SK-N-SH (cell line): ENCODE results near the gene RADIL. TPM values are rescaled to one million over a fixed set of nuclear protein-coding genes. Genes with fewer than 3 reads are reported as not detected.

Experiments
- CTCF ChIA-PET: fragments of 300-600, 350-600 bp; formaldehyde crosslinking; extraction: SDS; loops from one replicate; lab custom pipeline; 2021; lab: Yijun Ruan, JAX
- POLR2A ChIA-PET: fragments of 350-600 bp; sonication (Branson Sonifier 250); formaldehyde crosslinking; extraction: SDS; loops from one replicate; lab custom pipeline; 2020; ENCODE audit warnings: antibody characterized with exemption, inconsistent platforms; lab: Yijun Ruan, JAX
- DNase-seq: peaks from one replicate; pipeline ENCODE4 v3.0.0; 2012
- H2AFZ ChIP-seq: fragments of 200-600 bp; sonication (generic); 2 replicates; pipeline ENCODE4 v1.8.1; 2016; ENCODE audit warnings: antibody characterized with exemption, mild to moderate bottlenecking, low read depth
- H3F3A ChIP-seq: fragments of 200-600 bp; sonication (generic); replicated peaks from 2 replicates; pipeline ENCODE3; 2016; ENCODE audit warnings: antibody characterized with exemption, mild to moderate bottlenecking; ENCODE audit not compliant: insufficient read depth
- H3K27ac ChIP-seq, 2 experiments: fragments of 200-500 bp in 1 of 2; fragments of 200-600 bp in 1 of 2; sonication (Bioruptor generic) in 1 of 2; sonication (generic), shearing (Covaris generic) in 1 of 2; 2 replicates each; pipeline versions ENCODE4 v1.5.1 to v1.6.1; 2014 to 2016; ENCODE audit warnings: low read depth in 2 of 2, inconsistent platforms in 1 of 2, low read length in 1 of 2, mild to moderate bottlenecking in 1 of 2, mixed read lengths in 1 of 2
- H3K27me3 ChIP-seq: fragments of 200-600 bp; sonication (generic), shearing (Covaris generic); 2 replicates; pipeline ENCODE4 v1.6.1; 2016; ENCODE audit warnings: mixed run types; ENCODE audit not compliant: insufficient read depth
- H3K36me3 ChIP-seq, 2 experiments: fragments of 200-500 bp in 1 of 2; fragments of 200-600 bp in 1 of 2; sonication (Bioruptor generic) in 1 of 2; sonication (generic) in 1 of 2; replicated peaks in 1 of 2; 2 replicates each; pipeline versions ENCODE3 to v1.5.1; 2014 to 2016; ENCODE audit warnings: low read length in 1 of 2, mild to moderate bottlenecking in 1 of 2; ENCODE audit not compliant: insufficient read depth in 2 of 2, control insufficient read depth in 1 of 2
- H3K4me1 ChIP-seq, 2 experiments: fragments of 200-500 bp in 1 of 2; fragments of 200-600 bp in 1 of 2; sonication (Bioruptor generic) in 1 of 2; sonication (generic), shearing (Covaris generic) in 1 of 2; 2 replicates each; pipeline versions ENCODE4 v1.5.1 to v1.6.1; 2014 to 2016; ENCODE audit warnings: low read depth in 1 of 2, low read length in 1 of 2, mixed run types in 1 of 2; ENCODE audit not compliant: insufficient read depth in 2 of 2, control insufficient read depth in 1 of 2
- H3K4me2 ChIP-seq: fragments of 200-600 bp; sonication (generic), shearing (Covaris generic); 2 replicates; pipeline ENCODE4 v1.6.1; 2017; ENCODE audit warnings: mixed run types
- H3K4me3 ChIP-seq, 2 experiments: fragments of 200-500 bp in 1 of 2; fragments of 200-600 bp in 1 of 2; sonication (Bioruptor generic) in 1 of 2; sonication (generic), shearing (Covaris generic) in 1 of 2; 2 replicates each; pipeline versions ENCODE4 v1.5.1 to v1.8.1; 2014 to 2016; ENCODE audit warnings: low read depth in 2 of 2, inconsistent platforms in 1 of 2, low read length in 1 of 2, mild to moderate bottlenecking in 1 of 2, mixed read lengths in 1 of 2, moderate library complexity in 1 of 2
- H3K79me2 ChIP-seq: fragments of 200-600 bp; sonication (generic); 2 replicates; pipeline ENCODE4 v1.8.1; 2017; ENCODE audit warnings: mild to moderate bottlenecking; ENCODE audit not compliant: insufficient read depth
- H3K9ac ChIP-seq: fragments of 200-600 bp; sonication (generic); 2 replicates; pipeline ENCODE4 v1.6.1; 2017; ENCODE audit warnings: mixed run types
- H3K9me2 ChIP-seq: fragments of 200-600 bp; sonication (generic); 2 replicates; pipeline ENCODE4 v1.6.1; 2017; ENCODE audit warnings: mixed run types
- H3K9me3 ChIP-seq: fragments of 200-600 bp; sonication (generic); 2 replicates; pipeline ENCODE4 v1.6.1; 2017; ENCODE audit warnings: mixed run types, mild to moderate bottlenecking, moderate library complexity
- H4K20me1 ChIP-seq: fragments of 200-600 bp; sonication (generic); 2 replicates; pipeline ENCODE4 v1.6.1; 2017; ENCODE audit warnings: mild to moderate bottlenecking, mixed run types; ENCODE audit not compliant: insufficient read depth
- ELF1 ChIP-seq: IDR thresholded peaks from 2 replicates; pipeline ENCODE4 v1.4.0; 2012
- EP300 ChIP-seq, 2 experiments: IDR thresholded peaks; 2 replicates each; pipeline versions ENCODE4 v1.4.0 to v1.6.1; 2012; ENCODE audit warnings: borderline replicate concordance in 1 of 2, low read depth in 1 of 2, low read length in 1 of 2
- EZH2phosphoT487 ChIP-seq: fragments of 200-600 bp; sonication (generic); IDR thresholded peaks from 2 replicates; pipeline ENCODE4 v1.6.1; 2017; ENCODE audit warnings: low read depth, mixed run types, mild to moderate bottlenecking, antibody characterized with exemption, moderate library complexity, borderline replicate concordance
- FOXJ3 ChIP-seq: sonication (generic); formaldehyde crosslinking; IDR thresholded peaks from 2 replicates; pipeline ENCODE4 v1.5.1; 2020; ENCODE audit warnings: mild to moderate bottlenecking, missing genetic modification reagents
- GABPA ChIP-seq: IDR thresholded peaks from 2 replicates; pipeline ENCODE4 v1.4.0; 2012; ENCODE audit warnings: low read depth, mild to moderate bottlenecking
- JUND ChIP-seq: IDR thresholded peaks from 2 replicates; pipeline ENCODE4 v1.4.0; 2012
- MXI1 ChIP-seq: IDR thresholded peaks from 2 replicates; pipeline ENCODE4 v1.6.1; 2012; ENCODE audit warnings: mild to moderate bottlenecking, low read depth, low read length, improper control_type of control experiment
- NRF1 ChIP-seq: IDR thresholded peaks from 2 replicates; pipeline ENCODE4 v1.6.1; 2012; ENCODE audit warnings: low read depth, mild to moderate bottlenecking, low read length
- POLR2AphosphoS5 ChIP-seq: IDR thresholded peaks from 2 replicates; pipeline ENCODE4 v1.6.1; 2012; ENCODE audit warnings: low read depth, low read length
- RCOR1 ChIP-seq: fragments of 150-350 bp; IDR thresholded peaks from 2 replicates; pipeline ENCODE4 v1.6.1; 2017; ENCODE audit warnings: antibody characterized with exemption, low read length
- RFX5 ChIP-seq: IDR thresholded peaks from 2 replicates; pipeline ENCODE4 v1.6.1; 2012; ENCODE audit warnings: mild to moderate bottlenecking, improper control_type of control experiment, low read length
- TEAD4 ChIP-seq: IDR thresholded peaks from 2 replicates; pipeline ENCODE4 v1.4.0; 2012; ENCODE audit warnings: mild to moderate bottlenecking, borderline replicate concordance; ENCODE audit not compliant: insufficient read depth
- WGBS: methylation state at CpG from one replicate; pipeline ENCODE4 v1.1.6; 2017; ENCODE audit warnings: low lambda C conversion rate; 5-methylcytosine and 5-hydroxymethylcytosine counted together
- polyA plus RNA-seq, 3 experiments: library from polyadenylated mRNA; depleted of rRNA; stranded (reverse); fragments of >200 nt; gene quantifications; 2 replicates each; pipeline ENCODE4 v1.2.3, GENCODE V29; 2012
- TF ChIP-seq, protein P1 (sequence below): fragments of 150-350 bp; IDR thresholded peaks from 2 replicates; pipeline ENCODE4 v1.6.1; 2016; ENCODE audit warnings: mild to moderate bottlenecking, low read depth, low read length
- TF ChIP-seq, protein P2 (sequence below): IDR thresholded peaks from 2 replicates; pipeline ENCODE4 v1.4.0; 2012; ENCODE audit warnings: low read depth, borderline replicate concordance
- TF ChIP-seq, protein P3 (sequence below): IDR thresholded peaks from 2 replicates; pipeline ENCODE4 v1.6.1; 2012; ENCODE audit warnings: mild to moderate bottlenecking, low read depth, low read length, moderate library complexity

The RADIL gene
- polyA plus RNA-seq, 1 of the 3 experiments (the other 2 are of a cell fraction) = 4.3 TPM

DNA sequence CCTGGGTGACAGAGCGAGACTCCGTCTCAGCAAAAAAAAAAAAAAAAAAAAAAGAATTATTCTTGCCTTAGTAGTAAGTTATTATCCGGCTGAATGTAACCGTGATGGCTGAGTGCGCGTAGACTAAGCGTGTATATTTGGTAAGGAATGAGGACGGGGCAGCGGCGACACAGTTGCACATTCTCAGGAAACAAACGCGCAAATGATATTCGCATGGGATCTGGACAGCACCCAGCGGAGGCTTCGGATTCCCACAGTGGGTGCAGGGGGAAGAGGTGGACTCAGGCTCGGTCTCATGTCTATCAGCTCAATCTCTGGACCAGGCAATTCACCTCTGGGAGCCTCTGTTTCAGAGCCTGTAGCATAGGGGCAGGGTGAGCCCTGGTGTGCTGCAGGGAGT is 50.8 kb downstream of the RADIL start:
- H3K9ac ChIP-seq = no peak overlapping the region
- TF ChIP-seq EP300 (IDR thresholded peaks at IDR 0.05; ENCODE audit: borderline replicate concordance in 1 of 2, low read depth in 1 of 2, low read length in 1 of 2) (no peak), FOXJ3 (CRISPR knock-in tag) (no peak), TEAD4 (no peak), EZH2phosphoT487 (no peak), JUND (no peak), MXI1 (no peak), NRF1 (no peak), ELF1 (no peak), RFX5 (no peak), POLR2AphosphoS5 (no peak), GABPA (no peak), RCOR1 (no peak)
- TF ChIP-seq, protein P1, sequence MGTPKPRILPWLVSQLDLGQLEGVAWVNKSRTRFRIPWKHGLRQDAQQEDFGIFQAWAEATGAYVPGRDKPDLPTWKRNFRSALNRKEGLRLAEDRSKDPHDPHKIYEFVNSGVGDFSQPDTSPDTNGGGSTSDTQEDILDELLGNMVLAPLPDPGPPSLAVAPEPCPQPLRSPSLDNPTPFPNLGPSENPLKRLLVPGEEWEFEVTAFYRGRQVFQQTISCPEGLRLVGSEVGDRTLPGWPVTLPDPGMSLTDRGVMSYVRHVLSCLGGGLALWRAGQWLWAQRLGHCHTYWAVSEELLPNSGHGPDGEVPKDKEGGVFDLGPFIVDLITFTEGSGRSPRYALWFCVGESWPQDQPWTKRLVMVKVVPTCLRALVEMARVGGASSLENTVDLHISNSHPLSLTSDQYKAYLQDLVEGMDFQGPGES = no peak
- TF ChIP-seq, protein P2, sequence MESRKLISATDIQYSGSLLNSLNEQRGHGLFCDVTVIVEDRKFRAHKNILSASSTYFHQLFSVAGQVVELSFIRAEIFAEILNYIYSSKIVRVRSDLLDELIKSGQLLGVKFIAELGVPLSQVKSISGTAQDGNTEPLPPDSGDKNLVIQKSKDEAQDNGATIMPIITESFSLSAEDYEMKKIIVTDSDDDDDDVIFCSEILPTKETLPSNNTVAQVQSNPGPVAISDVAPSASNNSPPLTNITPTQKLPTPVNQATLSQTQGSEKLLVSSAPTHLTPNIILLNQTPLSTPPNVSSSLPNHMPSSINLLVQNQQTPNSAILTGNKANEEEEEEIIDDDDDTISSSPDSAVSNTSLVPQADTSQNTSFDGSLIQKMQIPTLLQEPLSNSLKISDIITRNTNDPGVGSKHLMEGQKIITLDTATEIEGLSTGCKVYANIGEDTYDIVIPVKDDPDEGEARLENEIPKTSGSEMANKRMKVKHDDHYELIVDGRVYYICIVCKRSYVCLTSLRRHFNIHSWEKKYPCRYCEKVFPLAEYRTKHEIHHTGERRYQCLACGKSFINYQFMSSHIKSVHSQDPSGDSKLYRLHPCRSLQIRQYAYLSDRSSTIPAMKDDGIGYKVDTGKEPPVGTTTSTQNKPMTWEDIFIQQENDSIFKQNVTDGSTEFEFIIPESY = no peak
- TF ChIP-seq, protein P3, sequence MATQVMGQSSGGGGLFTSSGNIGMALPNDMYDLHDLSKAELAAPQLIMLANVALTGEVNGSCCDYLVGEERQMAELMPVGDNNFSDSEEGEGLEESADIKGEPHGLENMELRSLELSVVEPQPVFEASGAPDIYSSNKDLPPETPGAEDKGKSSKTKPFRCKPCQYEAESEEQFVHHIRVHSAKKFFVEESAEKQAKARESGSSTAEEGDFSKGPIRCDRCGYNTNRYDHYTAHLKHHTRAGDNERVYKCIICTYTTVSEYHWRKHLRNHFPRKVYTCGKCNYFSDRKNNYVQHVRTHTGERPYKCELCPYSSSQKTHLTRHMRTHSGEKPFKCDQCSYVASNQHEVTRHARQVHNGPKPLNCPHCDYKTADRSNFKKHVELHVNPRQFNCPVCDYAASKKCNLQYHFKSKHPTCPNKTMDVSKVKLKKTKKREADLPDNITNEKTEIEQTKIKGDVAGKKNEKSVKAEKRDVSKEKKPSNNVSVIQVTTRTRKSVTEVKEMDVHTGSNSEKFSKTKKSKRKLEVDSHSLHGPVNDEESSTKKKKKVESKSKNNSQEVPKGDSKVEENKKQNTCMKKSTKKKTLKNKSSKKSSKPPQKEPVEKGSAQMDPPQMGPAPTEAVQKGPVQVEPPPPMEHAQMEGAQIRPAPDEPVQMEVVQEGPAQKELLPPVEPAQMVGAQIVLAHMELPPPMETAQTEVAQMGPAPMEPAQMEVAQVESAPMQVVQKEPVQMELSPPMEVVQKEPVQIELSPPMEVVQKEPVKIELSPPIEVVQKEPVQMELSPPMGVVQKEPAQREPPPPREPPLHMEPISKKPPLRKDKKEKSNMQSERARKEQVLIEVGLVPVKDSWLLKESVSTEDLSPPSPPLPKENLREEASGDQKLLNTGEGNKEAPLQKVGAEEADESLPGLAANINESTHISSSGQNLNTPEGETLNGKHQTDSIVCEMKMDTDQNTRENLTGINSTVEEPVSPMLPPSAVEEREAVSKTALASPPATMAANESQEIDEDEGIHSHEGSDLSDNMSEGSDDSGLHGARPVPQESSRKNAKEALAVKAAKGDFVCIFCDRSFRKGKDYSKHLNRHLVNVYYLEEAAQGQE = no peak
- no peaks in the 10 kb centered on the region for H3K9me3 ChIP-seq
- H3K9me2 ChIP-seq = no peaks in the 10 kb centered on the region
- ChIA-PET POLR2A (no interaction called here), CTCF (interaction anchor here (0.6 to 8.9 kb wide), 5 partner anchors 12 to 1288 kb away, joined by 3 to 235 read pairs (median 109); partner anchors contain the start of gene RADIL)
- H3K27me3 ChIP-seq = no peaks in the 10 kb centered on the region
- H3K79me2 ChIP-seq = no peaks in the 10 kb centered on the region
- DNase-seq = peak; percentile 30
- no peak overlapping the region for H3K27ac ChIP-seq
- no peaks in the 10 kb centered on the region for H4K20me1 ChIP-seq
- H3F3A ChIP-seq = no peaks in the 10 kb centered on the region
- H2AFZ ChIP-seq = no peak overlapping the region
- WGBS = 96% methylated on average over 16 of the region's 16 CpGs
- H3K4me3 ChIP-seq = no peak overlapping the region
- no peak overlapping the region for H3K4me2 ChIP-seq
- no peaks in the 10 kb centered on the region for H3K36me3 ChIP-seq
- peaks cover 0 to 24% of the 10 kb centered on the region in 2 experiments; a peak in 1 of 4 replicates for H3K4me1 ChIP-seq
